Loucy (cell line): ENCODE measurements around the gene SCRT2.

Experiments used
- H2AFZ ChIP-seq: fragments of 200-600 bp; sonication (generic); 2 replicates; pipeline ENCODE4 v1.6.0; 2016; ENCODE audit warnings: antibody characterized with exemption, mild to moderate bottlenecking, low read length, moderate library complexity
- H3F3A ChIP-seq: fragments of 200-600 bp; 2 replicates; pipeline ENCODE4 v1.6.0; 2016; ENCODE audit warnings: antibody characterized with exemption, low read depth, mild to moderate bottlenecking
- H3K27me3 ChIP-seq: fragments of 200-600 bp; sonication (generic); 2 replicates; pipeline ENCODE4 v1.6.1; 2014; ENCODE audit warnings: low read length, mild to moderate bottlenecking; ENCODE audit not compliant: insufficient read depth, poor library complexity, severe bottlenecking
- H3K36me3 ChIP-seq: fragments of 200-600 bp; sonication (generic); 2 replicates; pipeline ENCODE4 v1.6.1; 2016; ENCODE audit warnings: low read length; ENCODE audit not compliant: insufficient read depth
- H3K4me1 ChIP-seq: fragments of 200-600 bp; sonication (generic); 2 replicates; pipeline ENCODE4 v1.5.1; 2014; ENCODE audit warnings: low read length, mild to moderate bottlenecking; ENCODE audit not compliant: insufficient read depth, poor library complexity, severe bottlenecking
- H3K4me2 ChIP-seq: fragments of 200-600 bp; sonication (generic); 2 replicates; pipeline ENCODE4 v1.6.0; 2014; ENCODE audit warnings: antibody characterized with exemption, low read length, low read depth, mild to moderate bottlenecking; ENCODE audit not compliant: poor library complexity, severe bottlenecking
- H3K4me3 ChIP-seq: fragments of 200-600 bp; sonication (generic); 2 replicates; pipeline ENCODE4 v1.5.1; 2014; ENCODE audit warnings: low read length, mild to moderate bottlenecking, mixed read lengths; ENCODE audit not compliant: poor library complexity, severe bottlenecking
- H3K79me2 ChIP-seq: fragments of 200-600 bp; sonication (generic); 2 replicates; pipeline ENCODE4 v1.6.1; 2014; ENCODE audit warnings: low read length; ENCODE audit not compliant: insufficient read depth
- H3K9ac ChIP-seq: fragments of 200-600 bp; sonication (generic); 2 replicates; pipeline ENCODE4 v1.6.0; 2014; ENCODE audit warnings: mild to moderate bottlenecking, low read depth, low read length, moderate library complexity; ENCODE audit not compliant: poor library complexity, severe bottlenecking
- H3K9me2 ChIP-seq: fragments of 200-600 bp; sonication (generic); replicated peaks from 2 replicates; pipeline ENCODE4 v1.6.1; 2016; ENCODE audit warnings: low read depth, low read length, mixed read lengths
- H3K9me3 ChIP-seq: fragments of 200-600 bp; sonication (generic); 2 replicates; pipeline ENCODE4 v1.6.1; 2014; ENCODE audit warnings: mild to moderate bottlenecking, antibody characterized with exemption, low read length, low read depth; ENCODE audit not compliant: insufficient read depth
- H4K20me1 ChIP-seq: fragments of 200-600 bp; sonication (generic); 2 replicates; pipeline ENCODE4 v1.6.0; 2014; ENCODE audit warnings: antibody characterized with exemption, low read length, mild to moderate bottlenecking; ENCODE audit not compliant: insufficient read depth, poor library complexity, severe bottlenecking
- CTCF ChIP-seq: fragments of 200-600 bp; sonication (generic); conservative IDR thresholded peaks from 2 replicates; pipeline ENCODE4 v1.5.1; 2014; ENCODE audit warnings: mild to moderate bottlenecking, antibody characterized with exemption, low read length
- EZH2phosphoT487 ChIP-seq: fragments of 200-600 bp; IDR thresholded peaks from 2 replicates; pipeline ENCODE4 v1.6.1; 2018; ENCODE audit warnings: antibody characterized with exemption, mild to moderate bottlenecking, moderate library complexity, borderline replicate concordance

The SCRT2 gene

GRCh38 chr20:711576-711975 lies 36.0 kb upstream of the SCRT2 start:
- H3F3A ChIP-seq: no peaks in the 10 kb centered on the region
- H4K20me1 ChIP-seq: no peaks in the 10 kb centered on the region
- no peak for TF ChIP-seq EZH2phosphoT487
- TF ChIP-seq CTCF: no peak
- H3K4me1 ChIP-seq: no peaks in the 10 kb centered on the region
- no peaks in the 10 kb centered on the region for H3K27me3 ChIP-seq
- H2AFZ ChIP-seq: no peak overlapping the region
- H3K9me2 ChIP-seq: no peaks in the 10 kb centered on the region
- no peak overlapping the region for H3K4me2 ChIP-seq
- no peaks in the 10 kb centered on the region for H3K79me2 ChIP-seq
- no peaks in the 10 kb centered on the region for H3K36me3 ChIP-seq
- H3K4me3 ChIP-seq: no peak overlapping the region
- peaks cover 7% of the 10 kb centered on the region for H3K9me3 ChIP-seq
- no peak overlapping the region for H3K9ac ChIP-seq

GRCh38 chr20:710780-711450 lies 35.3 kb upstream of the SCRT2 start:
- Histone ChIP-seq H3K9ac (no peak overlapping the region), H3K9me2 (no peaks in the 10 kb centered on the region), H3K79me2 (no peaks in the 10 kb centered on the region), H3K27me3 (no peaks in the 10 kb centered on the region), H3K36me3 (no peaks in the 10 kb centered on the region), H3K4me1 (no peaks in the 10 kb centered on the region), H2AFZ (no peak overlapping the region), H3K4me2 (no peak overlapping the region), H3K4me3 (no peak overlapping the region), H3K9me3 (peaks cover 7% of the 10 kb centered on the region), H3F3A (no peaks in the 10 kb centered on the region), H4K20me1 (no peaks in the 10 kb centered on the region)
- TF ChIP-seq EZH2phosphoT487: no peak
- no peak for TF ChIP-seq CTCF

GRCh38 chr20:709991-710779 lies 34.6 kb upstream of the SCRT2 start:
- Histone ChIP-seq H3K9ac (no peak overlapping the region), H3K27me3 (no peaks in the 10 kb centered on the region), H3K9me3 (peaks cover 7% of the 10 kb centered on the region), H2AFZ (no peak overlapping the region), H4K20me1 (no peaks in the 10 kb centered on the region), H3K9me2 (no peaks in the 10 kb centered on the region), H3K36me3 (no peaks in the 10 kb centered on the region), H3F3A (no peaks in the 10 kb centered on the region), H3K4me1 (no peaks in the 10 kb centered on the region), H3K4me2 (no peak overlapping the region), H3K4me3 (no peak overlapping the region), H3K79me2 (no peaks in the 10 kb centered on the region)
- no peak for TF ChIP-seq CTCF
